Mesendoderm (in vitro differentiated cells): ENCODE data around the gene C9orf78.

Experiments
- DNase-seq: peaks from one replicate; pipeline ENCODE4 v3.0.0; 2013
- H2AK5ac ChIP-seq: 2 replicates; pipeline ENCODE4 v1.6.1; 2013; ENCODE audit warnings: low read length, inconsistent platforms
- H2BK120ac ChIP-seq: 2 replicates; pipeline ENCODE4 v1.6.1; 2013; ENCODE audit warnings: low read depth, mild to moderate bottlenecking, low read length, moderate library complexity, mixed read lengths
- H2BK15ac ChIP-seq: replicated peaks from 2 replicates; pipeline ENCODE4 v1.6.1; 2013; ENCODE audit warnings: low read depth, mild to moderate bottlenecking, moderate library complexity
- H2BK5ac ChIP-seq: 2 replicates; pipeline ENCODE4 v1.6.1; 2013; ENCODE audit warnings: low read length, inconsistent platforms
- H3K18ac ChIP-seq: 2 replicates; pipeline ENCODE4 v1.6.1; 2013; ENCODE audit warnings: mild to moderate bottlenecking, low read length, mixed read lengths
- H3K23ac ChIP-seq: one replicate; pipeline ENCODE4 v1.6.1; 2013; ENCODE audit warnings: low read length
- H3K27ac ChIP-seq: 2 replicates; pipeline ENCODE4 v1.5.1; 2013; ENCODE audit warnings: low read depth, mild to moderate bottlenecking, inconsistent platforms, low read length, moderate library complexity
- H3K27me3 ChIP-seq: 2 replicates; pipeline ENCODE4 v1.6.1; 2013; ENCODE audit warnings: low read length, control low read depth, mild to moderate bottlenecking, inconsistent platforms; ENCODE audit not compliant: insufficient read depth, poor library complexity
- H3K36me3 ChIP-seq: 2 replicates; pipeline ENCODE4 v1.6.1; 2013; ENCODE audit warnings: low read length, inconsistent platforms; ENCODE audit not compliant: control insufficient read depth, insufficient read depth
- H3K4ac ChIP-seq: one replicate; pipeline ENCODE4 v1.6.1; 2013; ENCODE audit warnings: low read depth, mild to moderate bottlenecking, low read length, moderate library complexity
- H3K4me1 ChIP-seq: 2 replicates; pipeline ENCODE4 v1.6.1; 2013; ENCODE audit warnings: low read depth, low read length, inconsistent platforms; ENCODE audit not compliant: control insufficient read depth
- H3K4me2 ChIP-seq: 2 replicates; pipeline ENCODE4 v1.6.1; 2013; ENCODE audit warnings: low read length
- H3K4me3 ChIP-seq: 2 replicates; pipeline ENCODE4 v1.5.1; 2013; ENCODE audit warnings: mild to moderate bottlenecking, low read length
- H3K56ac ChIP-seq: one replicate; pipeline ENCODE4 v1.6.1; 2013; ENCODE audit warnings: low read length
- H3K79me1 ChIP-seq: 2 replicates; pipeline ENCODE4 v1.6.1; 2013; ENCODE audit warnings: low read length, inconsistent platforms
- H3K79me2 ChIP-seq: 2 replicates; pipeline ENCODE4 v1.6.1; 2013; ENCODE audit warnings: mild to moderate bottlenecking, low read length; ENCODE audit not compliant: control insufficient read depth, insufficient read depth
- H3K9ac ChIP-seq: 2 replicates; pipeline ENCODE4 v1.6.1; 2013; ENCODE audit warnings: low read length, inconsistent platforms
- H4K5ac ChIP-seq: one replicate; pipeline ENCODE4 v1.6.1; 2013; ENCODE audit warnings: low read length
- H4K8ac ChIP-seq: one replicate; pipeline ENCODE4 v1.6.1; 2013; ENCODE audit warnings: low read depth, mild to moderate bottlenecking, control low read depth, low read length, moderate library complexity
- WGBS: extraction: QIAGEN DNeasy Blood & Tissue Kit; methylation state at CpG from one replicate; pipeline ENCODE4 v1.1.7; 2013; ENCODE audit warnings: low lambda C conversion rate, missing lambda C conversion rate; ENCODE audit not compliant: insufficient coverage; ENCODE audit errors: extremely low coverage; 5-methylcytosine and 5-hydroxymethylcytosine counted together

The C9orf78 gene

GRCh38 chr9:129864991-129865647 is 30.0 kb upstream of the C9orf78 start:
- Histone ChIP-seq H3K23ac (no peak overlapping the region), H3K4me2 (no peak overlapping the region), H3K4ac (no peak overlapping the region), H3K4me3 (no peak overlapping the region), H3K27me3 (no peaks in the 10 kb centered on the region), H2BK15ac (no peak overlapping the region), H3K27ac (no peak overlapping the region), H3K79me1 (no peaks in the 10 kb centered on the region), H3K36me3 (peaks cover 2% of the 10 kb centered on the region), H3K79me2 (no peaks in the 10 kb centered on the region), H2BK5ac (no peak overlapping the region), H3K56ac (no peak overlapping the region), H3K4me1 (no peaks in the 10 kb centered on the region), H2BK120ac (no peak overlapping the region), H4K5ac (no peak overlapping the region), H4K8ac (no peak overlapping the region), H3K18ac (no peak overlapping the region), H2AK5ac (no peak overlapping the region), H3K9ac (no peak overlapping the region)
- peak; percentile 47 for DNase-seq
- no CpG with 5 or more reads among the region's 11 CpGs for WGBS

GRCh38 chr9:129863059-129863690 is 28.1 kb upstream of the C9orf78 start:
- Histone ChIP-seq H3K4me2 (no peak overlapping the region), H3K56ac (no peak overlapping the region), H4K8ac (no peak overlapping the region), H3K4me3 (no peak overlapping the region), H3K27ac (no peak overlapping the region), H4K5ac (no peak overlapping the region), H3K9ac (no peak overlapping the region), H3K18ac (no peak overlapping the region), H2AK5ac (no peak overlapping the region), H2BK5ac (no peak overlapping the region), H2BK120ac (no peak overlapping the region), H3K23ac (no peak overlapping the region), H3K27me3 (no peaks in the 10 kb centered on the region), H3K4ac (no peak overlapping the region), H3K79me1 (no peaks in the 10 kb centered on the region), H3K79me2 (no peaks in the 10 kb centered on the region), H3K36me3 (peaks cover 2% of the 10 kb centered on the region), H2BK15ac (no peak overlapping the region), H3K4me1 (no peaks in the 10 kb centered on the region)
- DNase-seq = peak; percentile 31
- WGBS = no CpG with 5 or more reads among the region's 14 CpGs

DNA sequence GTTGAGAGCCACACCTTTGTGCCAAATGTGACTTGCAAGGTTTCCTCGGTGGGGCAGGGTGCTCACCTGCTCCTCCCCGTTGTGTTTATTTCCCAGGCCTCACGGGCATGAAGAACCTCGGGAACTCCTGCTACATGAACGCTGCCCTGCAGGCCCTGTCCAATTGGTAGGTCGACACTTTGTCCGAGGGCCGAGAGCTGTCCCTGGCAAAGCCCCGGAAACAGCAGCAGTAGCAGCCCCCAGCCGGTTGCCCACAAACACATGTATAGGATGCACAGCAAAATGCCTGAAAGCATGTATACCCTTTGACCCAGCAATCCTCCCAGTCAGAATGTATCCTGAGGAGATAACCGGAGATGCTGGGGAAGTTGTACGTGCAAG is 26.4 kb upstream of the C9orf78 start:
- Histone ChIP-seq H3K36me3 (peaks cover 2% of the 10 kb centered on the region), H3K56ac (no peak overlapping the region), H2BK5ac (no peak overlapping the region)

DNA sequence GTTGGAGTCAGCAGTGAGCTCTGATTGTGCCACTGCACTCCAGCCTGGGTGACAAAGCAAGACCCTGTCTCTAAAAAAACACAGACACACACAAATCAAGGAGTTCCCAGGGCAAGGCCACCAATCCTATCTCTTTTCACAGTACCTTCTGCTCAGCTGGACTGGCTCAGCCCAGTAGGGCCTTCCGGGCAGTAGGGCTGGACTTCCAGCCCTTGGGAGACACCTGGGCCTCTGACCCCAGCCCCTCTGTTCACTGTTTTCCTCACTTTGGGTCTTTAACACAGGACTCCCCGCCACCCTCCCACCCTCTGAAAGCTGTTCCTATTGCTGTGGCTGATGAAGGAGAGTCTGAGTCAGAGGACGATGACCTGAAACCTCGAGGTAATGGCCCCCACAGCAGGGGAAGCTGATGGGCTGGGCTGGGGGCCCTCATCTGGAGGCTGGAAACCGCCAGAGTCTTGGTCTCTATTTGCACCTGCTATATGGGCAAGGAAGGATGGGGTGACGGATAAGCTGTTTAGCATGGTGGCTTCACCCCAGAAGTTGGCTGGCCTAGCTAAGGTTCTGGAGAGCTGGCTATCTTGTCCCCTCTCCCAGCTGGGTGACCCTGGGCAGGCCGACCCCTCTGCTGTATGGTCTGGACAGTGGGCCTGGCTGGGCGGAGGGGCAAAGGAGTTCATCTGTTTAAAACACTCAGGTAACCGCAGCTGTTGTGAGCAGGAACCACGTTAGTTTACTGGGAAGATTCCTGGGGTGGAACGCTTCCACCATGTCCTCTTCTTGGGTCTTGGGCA is 25.8 kb upstream of the C9orf78 start:
- WGBS = no CpG with 5 or more reads among the region's 11 CpGs
- H4K5ac ChIP-seq = no peak overlapping the region
- no peak overlapping the region for H3K4ac ChIP-seq
- H2BK5ac ChIP-seq = no peak overlapping the region
- H3K79me2 ChIP-seq = no peaks in the 10 kb centered on the region
- H2AK5ac ChIP-seq = no peak overlapping the region
- no peaks in the 10 kb centered on the region for H3K27me3 ChIP-seq
- H4K8ac ChIP-seq = no peak overlapping the region
- H2BK15ac ChIP-seq = no peak overlapping the region
- no peak overlapping the region for H3K9ac ChIP-seq
- no peak overlapping the region for H3K23ac ChIP-seq
- no peaks in the 10 kb centered on the region for H3K4me1 ChIP-seq
- no peaks in the 10 kb centered on the region for H3K79me1 ChIP-seq
- no peak overlapping the region for H3K18ac ChIP-seq
- H2BK120ac ChIP-seq = no peak overlapping the region
- H3K56ac ChIP-seq = no peak overlapping the region
- no peak for DNase-seq
- no peak overlapping the region for H3K4me2 ChIP-seq
- H3K27ac ChIP-seq = no peak overlapping the region
- peaks cover 2% of the 10 kb centered on the region for H3K36me3 ChIP-seq
- H3K4me3 ChIP-seq = no peak overlapping the region

More for the DNA sequence above, 26.4 kb upstream of the C9orf78 start:
- H2AK5ac ChIP-seq = no peak overlapping the region
- no peak overlapping the region for H3K9ac ChIP-seq
- H3K18ac ChIP-seq = no peak overlapping the region
- no peak overlapping the region for H2BK120ac ChIP-seq
- no peaks in the 10 kb centered on the region for H3K27me3 ChIP-seq
- H4K5ac ChIP-seq = no peak overlapping the region
- H3K4me2 ChIP-seq = no peak overlapping the region
- H3K79me2 ChIP-seq = no peaks in the 10 kb centered on the region
- H3K4ac ChIP-seq = no peak overlapping the region
- H3K23ac ChIP-seq = no peak overlapping the region
- no peak overlapping the region for H4K8ac ChIP-seq
- H3K27ac ChIP-seq = no peak overlapping the region
- no peaks in the 10 kb centered on the region for H3K4me1 ChIP-seq
- no peak for DNase-seq
- no peak overlapping the region for H3K4me3 ChIP-seq
- H3K79me1 ChIP-seq = no peaks in the 10 kb centered on the region
- WGBS = no CpG with 5 or more reads among the region's 12 CpGs
- H2BK15ac ChIP-seq = no peak overlapping the region

GRCh38 chr9:129858167-129858962 is 23.3 kb upstream of the C9orf78 start:
- DNase-seq = no peak
- Histone ChIP-seq H2BK15ac (no peak overlapping the region), H3K23ac (no peak overlapping the region), H3K27ac (no peak overlapping the region), H3K36me3 (no peaks in the 10 kb centered on the region), H4K5ac (no peak overlapping the region), H3K79me2 (no peaks in the 10 kb centered on the region), H3K4me2 (no peak overlapping the region), H2AK5ac (no peak overlapping the region), H3K4me3 (no peak overlapping the region), H3K79me1 (no peaks in the 10 kb centered on the region), H3K4me1 (no peaks in the 10 kb centered on the region), H2BK120ac (no peak overlapping the region), H4K8ac (no peak overlapping the region), H3K18ac (no peak overlapping the region), H3K56ac (no peak overlapping the region), H3K4ac (no peak overlapping the region), H3K9ac (no peak overlapping the region), H3K27me3 (no peaks in the 10 kb centered on the region), H2BK5ac (no peak overlapping the region)
- no CpG with 5 or more reads among the region's 11 CpGs for WGBS
